Upper lobe of left lung (tissue), 4 donors: ENCODE data around the gene HOXA4.

Experiments used
- EP300 ChIP-seq, 4 donors: sonication (generic); formaldehyde crosslinking; IDR thresholded peaks; one replicate each; pipeline ENCODE4 v1.5.1; 2017; ENCODE audit warnings: antibody characterized with exemption in 4 of 4, control low read depth in 2 of 4
- POLR2A ChIP-seq, 4 donors: fragments of 450-650 bp; IDR thresholded peaks; one replicate each; pipeline ENCODE4 v1.5.1; 2016 to 2017; ENCODE audit warnings: antibody characterized with exemption in 4 of 4, mild to moderate bottlenecking in 2 of 4
- POLR2AphosphoS5 ChIP-seq, 2 donors: sonication (generic); formaldehyde crosslinking; IDR thresholded peaks; one replicate each; pipeline ENCODE4 v1.5.1; 2017; ENCODE audit warnings: antibody characterized with exemption in 2 of 2
- TF ChIP-seq, protein P1 (sequence below), 6 experiments: fragments of 450-650 bp in 4 of 6; fragments of 200-600 bp in 2 of 6; sonication (generic) in 2 of 6; IDR thresholded peaks; one replicate each; pipeline ENCODE4 v1.5.1; 2016 to 2019; ENCODE audit warnings: antibody characterized with exemption in 6 of 6

- TF ChIP-seq, protein P1, sequence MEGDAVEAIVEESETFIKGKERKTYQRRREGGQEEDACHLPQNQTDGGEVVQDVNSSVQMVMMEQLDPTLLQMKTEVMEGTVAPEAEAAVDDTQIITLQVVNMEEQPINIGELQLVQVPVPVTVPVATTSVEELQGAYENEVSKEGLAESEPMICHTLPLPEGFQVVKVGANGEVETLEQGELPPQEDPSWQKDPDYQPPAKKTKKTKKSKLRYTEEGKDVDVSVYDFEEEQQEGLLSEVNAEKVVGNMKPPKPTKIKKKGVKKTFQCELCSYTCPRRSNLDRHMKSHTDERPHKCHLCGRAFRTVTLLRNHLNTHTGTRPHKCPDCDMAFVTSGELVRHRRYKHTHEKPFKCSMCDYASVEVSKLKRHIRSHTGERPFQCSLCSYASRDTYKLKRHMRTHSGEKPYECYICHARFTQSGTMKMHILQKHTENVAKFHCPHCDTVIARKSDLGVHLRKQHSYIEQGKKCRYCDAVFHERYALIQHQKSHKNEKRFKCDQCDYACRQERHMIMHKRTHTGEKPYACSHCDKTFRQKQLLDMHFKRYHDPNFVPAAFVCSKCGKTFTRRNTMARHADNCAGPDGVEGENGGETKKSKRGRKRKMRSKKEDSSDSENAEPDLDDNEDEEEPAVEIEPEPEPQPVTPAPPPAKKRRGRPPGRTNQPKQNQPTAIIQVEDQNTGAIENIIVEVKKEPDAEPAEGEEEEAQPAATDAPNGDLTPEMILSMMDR (IDR thresholded peaks at IDR 0.05), result no peak
- TF ChIP-seq POLR2A (IDR thresholded peaks at IDR 0.05) (no peak), EP300 (IDR thresholded peaks at IDR 0.05) (no peak), POLR2AphosphoS5 (IDR thresholded peaks at IDR 0.05) (no peak)
Observed at GRCh38 chr7:27171325-27171636, 40.7 kb upstream of the HOXA4 start.
